ENCODE measurements around the gene KDM1A. TPM values are rescaled to one million over a fixed set of nuclear protein-coding genes. Genes with fewer than 3 reads are reported as not detected.

Gene KDM1A
- total and polyA plus RNA-seq, 2 of the 13 experiments (the other 11 are each of a cell fraction or from before 2014, with no cell fraction given): 81.3 to 173 TPM

- Histone ChIP-seq H3K4me1 (ENCODE audit: insufficient read depth, low read length) (peaks cover 72% of the 10 kb centered on the region), H3K79me2 (ENCODE audit: insufficient read depth, low read length) (peaks cover 70% of the 10 kb centered on the region), H3K36me3 (replicated peaks in 1 of 2; ENCODE audit: control insufficient read depth in 1 of 2, insufficient read depth in 2 of 2, low read length in 2 of 2) (no peaks in the 10 kb centered on the region), H3K9ac (ENCODE audit: insufficient read depth, low read depth, low read length) (no peak overlapping the region), H3K4me2 (ENCODE audit: low read depth, low read length) (no peak overlapping the region), H4K20me1 (ENCODE audit: insufficient read depth, low read length) (peaks cover 7% of the 10 kb centered on the region), H3K9me3 (ENCODE audit: low read length) (no peaks in the 10 kb centered on the region), H2AFZ (ENCODE audit: low read length) (no peak overlapping the region), H3K27me3 (ENCODE audit: control insufficient read depth in 1 of 2, insufficient read depth in 2 of 2, low read length in 2 of 2) (no peaks in the 10 kb centered on the region), H3K27ac (ENCODE audit: extremely low read length, insufficient read depth, low read length) (no peak overlapping the region), H3K4me3 (replicated peaks in 1 of 3; ENCODE audit: insufficient read depth in 1 of 3, low read depth in 2 of 3, low read length in 3 of 3) (no peak overlapping the region)
- CTCF ChIA-PET (ENCODE audit: low intra/inter-chr PET ratio, low total read pairs): no interaction called here
- DNase-seq (ENCODE audit: low spot score) (no peak), FAIRE-seq (no peak), ATAC-seq (no peak)
- BruUV-seq (replicated peaks): no TSS peak
- intact Hi-C loops (cut with micrococcal nuclease; ENCODE audit: unreplicated experiment): no loop called here
- TF ChIP-seq ELK4 (CRISPR knock-in tag; IDR thresholded peaks at IDR 0.05; ENCODE audit: borderline replicate concordance) (no peak), ZNF383 (CRISPR knock-in tag; IDR thresholded peaks at IDR 0.05; ENCODE audit: borderline replicate concordance) (no peak), SNRNP70 (IDR thresholded peaks at IDR 0.05; ENCODE audit: low read depth, low read length) (no peak), ZBTB14 (CRISPR knock-in tag; IDR thresholded peaks at IDR 0.05) (no peak), MXD3 (CRISPR knock-in tag; IDR thresholded peaks at IDR 0.05) (no peak), ZNF275 (CRISPR knock-in tag; IDR thresholded peaks at IDR 0.05; ENCODE audit: borderline replicate concordance) (no peak), CSRNP2 (CRISPR knock-in tag; conservative IDR thresholded peaks at IDR 0.05; ENCODE audit: low read depth) (no peak), TRIM24 (CRISPR knock-in tag; IDR thresholded peaks at IDR 0.05) (no peak), RXRA (CRISPR knock-in tag; IDR thresholded peaks at IDR 0.05) (no peak), HCFC1 (IDR thresholded peaks at IDR 0.05; ENCODE audit: low read depth, low read length) (no peak), KDM2A (CRISPR knock-in tag; IDR thresholded peaks at IDR 0.05; ENCODE audit: borderline replicate concordance, low read depth) (no peak), GZF1 (CRISPR knock-in tag; IDR thresholded peaks at IDR 0.05) (no peak), ZNF335 (CRISPR knock-in tag; IDR thresholded peaks at IDR 0.05) (no peak)
- in situ Hi-C loops (cut with HindIII; ENCODE audit: extremely low pct_ligation_motif_present, low pct_unique_long_range_greater_than_20kb): no loop called here
- POLR2A ChIA-PET: no interaction called here
These were observed 99.1 kb downstream of the KDM1A start for GRCh38 chr1:23118407-23118806.

All from HepG2 (cell line).